ENCODE data around the gene EYS. TPM values are rescaled to one million over a fixed set of nuclear protein-coding genes. Genes with fewer than 3 reads are reported as not detected.
A peak's percentile ranks its signal among the peaks of the same experiment; 100 is the strongest.

The EYS gene
- total and polyA plus RNA-seq, 9 of the 15 experiments (the other 6 are each of a cell fraction or from before 2014, with no cell fraction given), result 0.03 to 0.36 (median 0.10) TPM; not detected in 2

DNA sequence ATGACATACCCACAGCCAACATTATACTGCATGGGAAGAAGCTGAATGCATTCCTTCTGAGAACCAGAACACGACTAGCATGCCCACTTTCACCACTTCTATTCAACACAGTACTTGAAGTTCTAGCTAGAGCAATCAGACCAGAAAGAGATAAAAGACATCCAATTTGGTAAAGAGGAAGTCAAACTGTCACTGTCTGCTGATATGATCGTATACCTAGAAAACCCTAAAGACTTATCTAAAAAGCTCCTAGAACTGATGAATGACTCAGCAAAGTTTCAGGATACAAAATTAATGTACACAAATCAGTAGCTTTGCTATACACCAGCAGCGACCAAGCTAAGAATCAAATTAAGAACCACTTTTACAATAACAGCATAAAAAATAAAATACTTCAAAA lies 60.5 kb downstream of the EYS start (continued):
- TF ChIP-seq, protein P1, sequence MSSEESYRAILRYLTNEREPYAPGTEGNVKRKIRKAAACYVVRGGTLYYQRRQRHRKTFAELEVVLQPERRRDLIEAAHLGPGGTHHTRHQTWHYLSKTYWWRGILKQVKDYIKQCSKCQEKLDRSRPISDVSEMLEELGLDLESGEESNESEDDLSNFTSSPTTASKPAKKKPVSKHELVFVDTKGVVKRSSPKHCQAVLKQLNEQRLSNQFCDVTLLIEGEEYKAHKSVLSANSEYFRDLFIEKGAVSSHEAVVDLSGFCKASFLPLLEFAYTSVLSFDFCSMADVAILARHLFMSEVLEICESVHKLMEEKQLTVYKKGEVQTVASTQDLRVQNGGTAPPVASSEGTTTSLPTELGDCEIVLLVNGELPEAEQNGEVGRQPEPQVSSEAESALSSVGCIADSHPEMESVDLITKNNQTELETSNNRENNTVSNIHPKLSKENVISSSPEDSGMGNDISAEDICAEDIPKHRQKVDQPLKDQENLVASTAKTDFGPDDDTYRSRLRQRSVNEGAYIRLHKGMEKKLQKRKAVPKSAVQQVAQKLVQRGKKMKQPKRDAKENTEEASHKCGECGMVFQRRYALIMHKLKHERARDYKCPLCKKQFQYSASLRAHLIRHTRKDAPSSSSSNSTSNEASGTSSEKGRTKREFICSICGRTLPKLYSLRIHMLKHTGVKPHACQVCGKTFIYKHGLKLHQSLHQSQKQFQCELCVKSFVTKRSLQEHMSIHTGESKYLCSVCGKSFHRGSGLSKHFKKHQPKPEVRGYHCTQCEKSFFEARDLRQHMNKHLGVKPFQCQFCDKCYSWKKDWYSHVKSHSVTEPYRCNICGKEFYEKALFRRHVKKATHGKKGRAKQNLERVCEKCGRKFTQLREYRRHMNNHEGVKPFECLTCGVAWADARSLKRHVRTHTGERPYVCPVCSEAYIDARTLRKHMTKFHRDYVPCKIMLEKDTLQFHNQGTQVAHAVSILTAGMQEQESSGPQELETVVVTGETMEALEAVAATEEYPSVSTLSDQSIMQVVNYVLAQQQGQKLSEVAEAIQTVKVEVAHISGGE (CRISPR knock-in tag; IDR thresholded peaks at IDR 0.05), result no peak
- TF ChIP-seq PPARD (CRISPR knock-in tag; IDR thresholded peaks at IDR 0.05) (no peak), ZNF3 (CRISPR knock-in tag; IDR thresholded peaks at IDR 0.05) (no peak), NFE2 (IDR thresholded peaks at IDR 0.05; ENCODE audit: low read depth) (peak; percentile 44), NFXL1 (CRISPR knock-in tag; IDR thresholded peaks at IDR 0.05) (no peak)
- TF ChIP-seq, protein P2, sequence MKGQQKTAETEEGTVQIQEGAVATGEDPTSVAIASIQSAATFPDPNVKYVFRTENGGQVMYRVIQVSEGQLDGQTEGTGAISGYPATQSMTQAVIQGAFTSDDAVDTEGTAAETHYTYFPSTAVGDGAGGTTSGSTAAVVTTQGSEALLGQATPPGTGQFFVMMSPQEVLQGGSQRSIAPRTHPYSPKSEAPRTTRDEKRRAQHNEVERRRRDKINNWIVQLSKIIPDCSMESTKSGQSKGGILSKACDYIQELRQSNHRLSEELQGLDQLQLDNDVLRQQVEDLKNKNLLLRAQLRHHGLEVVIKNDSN (CRISPR knock-in tag; IDR thresholded peaks at IDR 0.05), result no peak

DNA sequence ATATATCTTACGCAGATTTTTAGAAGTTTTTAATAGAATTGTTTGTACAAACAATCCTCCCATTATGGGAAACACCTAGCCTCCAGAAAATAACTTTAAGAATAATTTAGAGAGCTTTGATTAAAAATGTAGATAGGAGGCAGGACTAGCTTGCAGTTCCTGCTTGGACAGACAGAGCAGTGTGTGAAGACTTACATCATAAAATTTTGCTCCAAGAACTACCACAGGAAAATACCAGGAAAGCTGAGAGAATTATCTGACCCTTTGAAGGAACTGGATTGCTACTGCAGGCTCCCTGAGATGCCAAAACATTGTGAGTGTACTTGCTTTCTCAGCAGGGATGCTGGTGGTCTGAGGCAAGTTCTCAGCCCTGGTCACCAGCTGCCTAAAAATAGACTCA lies 64.2 kb downstream of the EYS start:
- no peaks in the 10 kb centered on the region for H3K36me3 ChIP-seq (ENCODE audit: control insufficient read depth, insufficient read depth, low read length)
- POLR2A ChIA-PET, result no interaction called here
- no peak overlapping the region for H2AFZ ChIP-seq (ENCODE audit: low read depth, low read length)
- DNase-seq (ENCODE audit: extremely low read depth in 1 of 4, low spot score in 3 of 4) (no peak), ATAC-seq (no peak), FAIRE-seq (no peak)
- H3K9me1 ChIP-seq (ENCODE audit: control insufficient read depth, insufficient read depth, low read length), result no peaks in the 10 kb centered on the region
- H3K4me1 ChIP-seq (replicated peaks in 1 of 2; ENCODE audit: control insufficient read depth in 2 of 2, insufficient read depth in 2 of 2, low read length in 2 of 2), result no peaks in the 10 kb centered on the region
- H3K4me3 ChIP-seq, result no peak overlapping the region
- H3K27ac ChIP-seq (ENCODE audit: extremely low read depth, low read depth, low read length), result no peak overlapping the region
- H3K79me2 ChIP-seq (ENCODE audit: control insufficient read depth, insufficient read depth, low read length), result no peaks in the 10 kb centered on the region
- no peak overlapping the region for H3K9ac ChIP-seq (ENCODE audit: insufficient read depth in 1 of 2, low read depth in 2 of 2, low read length in 2 of 2)
- 5% methylated on average over 1 of the region's 1 CpG for WGBS (ENCODE audit: insufficient coverage, low coverage, missing lambda C conversion rate)
- 0 out of 2 replicates have a peak, but pooled peaks cover 2% of the 10 kb centered on the region for H3K9me3 ChIP-seq (replicated peaks; ENCODE audit: control insufficient read depth, insufficient read depth, low read depth, low read length)
- intact Hi-C loops (cut with micrococcal nuclease), result no loop called here
- CTCF ChIA-PET (ENCODE audit: low intra/inter-chr PET ratio), result no interaction called here
- no peak overlapping the region for H3K4me2 ChIP-seq (ENCODE audit: insufficient read depth, low read length)
- no TSS peak for BruUV-seq (replicated peaks)
- in situ Hi-C loops (cut with MboI), result no loop called here
- H3K27me3 ChIP-seq (ENCODE audit: control insufficient read depth in 2 of 2, insufficient read depth in 2 of 2, low read length in 2 of 2), result no peaks in the 10 kb centered on the region
- no peaks in the 10 kb centered on the region for H4K20me1 ChIP-seq (replicated peaks; ENCODE audit: control insufficient read depth, insufficient read depth, low read length)
- no peak for TF ChIP-seq ZNF589 (CRISPR knock-in tag; IDR thresholded peaks at IDR 0.05; ENCODE audit: low read depth)
- TF ChIP-seq SRSF1 (IDR thresholded peaks at IDR 0.05; ENCODE audit: low read depth, low read length), result no peak
- TF ChIP-seq, protein P3, sequence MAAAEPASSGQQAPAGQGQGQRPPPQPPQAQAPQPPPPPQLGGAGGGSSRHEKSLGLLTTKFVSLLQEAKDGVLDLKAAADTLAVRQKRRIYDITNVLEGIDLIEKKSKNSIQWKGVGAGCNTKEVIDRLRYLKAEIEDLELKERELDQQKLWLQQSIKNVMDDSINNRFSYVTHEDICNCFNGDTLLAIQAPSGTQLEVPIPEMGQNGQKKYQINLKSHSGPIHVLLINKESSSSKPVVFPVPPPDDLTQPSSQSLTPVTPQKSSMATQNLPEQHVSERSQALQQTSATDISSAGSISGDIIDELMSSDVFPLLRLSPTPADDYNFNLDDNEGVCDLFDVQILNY (CRISPR knock-in tag; IDR thresholded peaks at IDR 0.05), result no peak
- TF ChIP-seq, protein P4, sequence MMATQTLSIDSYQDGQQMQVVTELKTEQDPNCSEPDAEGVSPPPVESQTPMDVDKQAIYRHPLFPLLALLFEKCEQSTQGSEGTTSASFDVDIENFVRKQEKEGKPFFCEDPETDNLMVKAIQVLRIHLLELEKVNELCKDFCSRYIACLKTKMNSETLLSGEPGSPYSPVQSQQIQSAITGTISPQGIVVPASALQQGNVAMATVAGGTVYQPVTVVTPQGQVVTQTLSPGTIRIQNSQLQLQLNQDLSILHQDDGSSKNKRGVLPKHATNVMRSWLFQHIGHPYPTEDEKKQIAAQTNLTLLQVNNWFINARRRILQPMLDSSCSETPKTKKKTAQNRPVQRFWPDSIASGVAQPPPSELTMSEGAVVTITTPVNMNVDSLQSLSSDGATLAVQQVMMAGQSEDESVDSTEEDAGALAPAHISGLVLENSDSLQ (IDR thresholded peaks at IDR 0.05), result no peak
- no peak for TF ChIP-seq TCFL5 (CRISPR knock-in tag; conservative IDR thresholded peaks at IDR 0.05)
- TF ChIP-seq, protein P5, sequence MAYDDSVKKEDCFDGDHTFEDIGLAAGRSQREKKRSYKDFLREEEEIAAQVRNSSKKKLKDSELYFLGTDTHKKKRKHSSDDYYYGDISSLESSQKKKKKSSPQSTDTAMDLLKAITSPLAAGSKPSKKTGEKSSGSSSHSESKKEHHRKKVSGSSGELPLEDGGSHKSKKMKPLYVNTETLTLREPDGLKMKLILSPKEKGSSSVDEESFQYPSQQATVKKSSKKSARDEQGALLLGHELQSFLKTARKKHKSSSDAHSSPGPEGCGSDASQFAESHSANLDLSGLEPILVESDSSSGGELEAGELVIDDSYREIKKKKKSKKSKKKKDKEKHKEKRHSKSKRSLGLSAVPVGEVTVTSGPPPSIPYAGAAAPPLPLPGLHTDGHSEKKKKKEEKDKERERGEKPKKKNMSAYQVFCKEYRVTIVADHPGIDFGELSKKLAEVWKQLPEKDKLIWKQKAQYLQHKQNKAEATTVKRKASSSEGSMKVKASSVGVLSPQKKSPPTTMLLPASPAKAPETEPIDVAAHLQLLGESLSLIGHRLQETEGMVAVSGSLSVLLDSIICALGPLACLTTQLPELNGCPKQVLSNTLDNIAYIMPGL (CRISPR knock-in tag; IDR thresholded peaks at IDR 0.05), result no peak
